KOPT-K1 (cell line): ENCODE data around the gene ZFYVE21.

Source experiments
- H3K27ac ChIP-seq: fragments of 200-600 bp; sonication (generic); 2 replicates; pipeline ENCODE4 v1.5.1; 2016; ENCODE audit warnings: antibody characterized with exemption, mild to moderate bottlenecking, low read depth, low read length; ENCODE audit not compliant: poor library complexity, severe bottlenecking
- H3K36me3 ChIP-seq: fragments of 200-600 bp; sonication (generic); 2 replicates; pipeline ENCODE4 v1.5.1; 2017; ENCODE audit warnings: antibody characterized with exemption, mild to moderate bottlenecking, low read length, moderate library complexity; ENCODE audit not compliant: insufficient read depth
- H3K9me3 ChIP-seq: fragments of 200-600 bp; sonication (generic); 2 replicates; pipeline ENCODE4 v1.5.1; 2017; ENCODE audit warnings: antibody characterized with exemption, low read length, mild to moderate bottlenecking; ENCODE audit not compliant: insufficient read depth, poor library complexity, severe bottlenecking

The ZFYVE21 gene

DNA sequence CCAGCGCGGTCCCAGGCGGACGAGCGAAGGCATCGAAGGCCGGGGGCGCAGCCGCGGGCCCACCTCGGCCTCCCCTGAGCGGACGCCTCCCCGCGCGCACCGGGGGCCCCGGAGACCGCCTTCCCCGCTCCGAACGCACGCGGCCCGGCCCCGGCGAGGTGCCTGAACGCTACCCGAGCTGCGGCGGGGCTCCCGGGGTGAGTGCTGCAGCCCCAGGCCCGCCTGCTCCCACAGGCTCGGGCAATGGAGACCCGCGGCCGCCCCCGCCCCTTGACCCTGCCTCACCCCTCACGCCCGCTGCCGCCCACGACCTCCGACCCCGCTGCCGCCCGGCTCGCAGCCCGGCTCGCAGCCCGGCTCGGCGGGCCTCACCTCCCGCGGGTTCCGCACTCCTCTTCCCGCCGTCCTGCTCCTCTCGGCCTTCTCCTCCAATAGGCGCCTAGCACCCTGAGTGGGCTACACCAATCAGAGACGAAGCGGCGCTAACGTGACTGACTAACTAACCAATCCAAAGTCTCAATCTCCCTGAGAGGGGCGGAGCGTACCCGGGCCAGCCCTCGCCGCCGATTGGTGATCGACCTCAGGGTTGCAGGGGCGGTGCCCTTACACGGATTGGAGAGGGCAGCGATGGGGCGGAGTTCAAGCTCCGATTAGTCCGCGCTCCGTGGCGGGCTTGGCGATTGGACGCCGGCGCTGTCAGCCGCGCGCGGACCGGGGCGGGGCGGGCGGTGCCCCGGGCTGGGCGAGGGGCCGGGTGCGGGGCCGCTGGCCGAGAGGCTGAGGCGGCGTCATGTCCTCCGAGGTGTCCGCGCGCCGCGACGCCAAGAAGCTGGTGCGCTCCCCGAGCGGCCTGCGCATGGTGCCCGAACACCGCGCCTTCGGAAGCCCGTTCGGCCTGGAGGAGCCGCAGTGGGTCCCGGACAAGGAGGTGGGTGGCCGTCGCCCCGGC is at the start of gene ZFYVE21, which contains the start of gene XRCC3:
Gene ZFYVE21 (plus strand): TSS at position 759 of the 949 bp plus-strand sequence. CDS start 32 bp downstream, at position 791.
Gene XRCC3 (minus strand): TSS at position 400 of the 949 bp plus-strand sequence. CDS start 4,364 bp downstream, outside the sequence.
- H3K9me3 ChIP-seq = no peaks in the 10 kb centered on the region
- H3K36me3 ChIP-seq = peaks cover 42% of the 10 kb centered on the region
- H3K27ac ChIP-seq = peak within 1 kb of the TSS; percentile 87

GRCh38 chr14:103667671-103668070 is 47.9 kb upstream of the ZFYVE21 start:
- no peak overlapping the region for H3K27ac ChIP-seq
- H3K36me3 ChIP-seq = peaks cover 87% of the 10 kb centered on the region
- H3K9me3 ChIP-seq = no peaks in the 10 kb centered on the region

DNA sequence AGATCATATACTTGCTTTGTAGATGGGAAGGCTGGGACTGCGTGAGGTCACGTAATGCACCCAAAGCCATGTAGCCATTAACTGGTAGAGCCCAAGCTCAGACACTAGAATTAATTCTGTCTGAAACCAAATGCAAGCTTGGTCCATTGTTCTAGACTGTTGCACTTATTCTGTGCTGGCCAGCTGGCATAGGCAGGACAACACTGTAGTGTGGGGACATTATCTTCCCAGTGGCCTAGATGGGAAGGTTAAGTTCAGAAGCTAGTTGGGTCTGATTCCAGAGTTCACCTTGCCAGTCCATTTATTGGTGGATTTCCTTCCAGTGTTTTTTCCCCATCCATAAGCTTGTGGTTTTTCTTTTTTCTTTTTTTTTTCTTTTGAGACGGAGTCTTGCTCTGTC is 47.5 kb upstream of the ZFYVE21 start:
- no peaks in the 10 kb centered on the region for H3K9me3 ChIP-seq
- peaks cover 87% of the 10 kb centered on the region for H3K36me3 ChIP-seq
- H3K27ac ChIP-seq = no peak overlapping the region

DNA sequence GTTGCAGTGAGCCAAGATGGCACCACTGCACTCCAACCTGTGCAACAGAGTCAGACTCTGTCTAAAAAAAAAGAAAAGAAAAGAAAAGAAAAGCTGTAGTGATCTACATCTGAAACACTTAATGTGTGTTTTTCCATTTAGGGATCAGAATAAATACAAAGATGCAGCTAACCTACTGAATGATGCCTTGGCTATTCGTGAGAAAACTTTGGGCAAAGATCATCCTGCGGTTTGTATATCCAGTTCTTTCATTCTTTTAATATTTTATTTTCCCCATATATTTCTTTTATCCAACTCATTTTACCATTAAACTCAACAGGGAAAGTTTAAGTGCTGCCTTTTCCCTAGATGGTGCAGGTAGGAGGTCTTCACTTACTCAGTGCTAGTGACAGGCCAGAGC is 46.2 kb upstream of the ZFYVE21 start:
- Histone ChIP-seq H3K9me3 (no peaks in the 10 kb centered on the region), H3K36me3 (peaks cover 87% of the 10 kb centered on the region), H3K27ac (no peak overlapping the region)

GRCh38 chr14:103671911-103672310 is 43.7 kb upstream of the ZFYVE21 start:
- no peaks in the 10 kb centered on the region for H3K9me3 ChIP-seq
- H3K27ac ChIP-seq = no peak overlapping the region
- peaks cover 90% of the 10 kb centered on the region for H3K36me3 ChIP-seq

- H3K36me3 ChIP-seq = peaks cover 99% of the 10 kb centered on the region
- no peak overlapping the region for H3K27ac ChIP-seq
Observed at GRCh38 chr14:103675957-103676356, 39.7 kb upstream of the ZFYVE21 start.

GRCh38 chr14:103676881-103677675 is 38.5 kb upstream of the ZFYVE21 start:
- Histone ChIP-seq H3K9me3 (no peaks in the 10 kb centered on the region), H3K36me3 (peaks cover 99% of the 10 kb centered on the region), H3K27ac (no peak overlapping the region)

More at GRCh38 chr14:103675957-103676356, 39.7 kb upstream of the ZFYVE21 start:
- H3K9me3 ChIP-seq = no peaks in the 10 kb centered on the region

- Histone ChIP-seq H3K9me3 (no peaks in the 10 kb centered on the region), H3K36me3 (peaks cover 98% of the 10 kb centered on the region), H3K27ac (no peak overlapping the region)
Observed at GRCh38 chr14:103679351-103679750, 36.3 kb upstream of the ZFYVE21 start.

- no peaks in the 10 kb centered on the region for H3K9me3 ChIP-seq
- peaks cover 98% of the 10 kb centered on the region for H3K36me3 ChIP-seq
- H3K27ac ChIP-seq = no peak overlapping the region
Observed at GRCh38 chr14:103680491-103681231, 34.9 kb upstream of the ZFYVE21 start.

DNA sequence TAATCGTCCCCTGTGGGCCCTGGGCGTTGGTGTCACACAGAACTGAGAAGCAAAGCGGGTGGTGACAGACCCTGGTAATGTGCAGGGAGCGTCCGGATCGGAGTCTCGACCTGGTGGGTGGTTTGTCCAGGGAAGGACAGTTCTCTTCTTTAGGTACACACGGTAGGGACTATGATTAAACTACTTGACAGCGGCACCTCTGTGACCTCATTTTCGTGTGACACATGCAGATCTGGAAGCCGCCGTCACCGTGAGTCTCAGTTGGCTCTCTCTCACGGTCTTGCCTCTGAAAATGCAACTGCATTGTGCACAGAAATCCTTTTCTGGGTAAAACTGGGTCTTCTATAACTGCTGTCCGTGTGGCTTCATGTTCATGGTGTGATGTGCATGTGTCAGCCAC is 32.5 kb upstream of the ZFYVE21 start:
- H3K36me3 ChIP-seq = peaks cover 98% of the 10 kb centered on the region
- no peaks in the 10 kb centered on the region for H3K9me3 ChIP-seq
- no peak overlapping the region for H3K27ac ChIP-seq

GRCh38 chr14:103684471-103684870 is 31.1 kb upstream of the ZFYVE21 start:
- peaks cover 98% of the 10 kb centered on the region for H3K36me3 ChIP-seq
- no peaks in the 10 kb centered on the region for H3K9me3 ChIP-seq
- no peak overlapping the region for H3K27ac ChIP-seq

GRCh38 chr14:103684871-103685270 is 30.7 kb upstream of the ZFYVE21 start:
- H3K27ac ChIP-seq = no peak overlapping the region
- H3K36me3 ChIP-seq = peaks cover 98% of the 10 kb centered on the region
- no peaks in the 10 kb centered on the region for H3K9me3 ChIP-seq

- Histone ChIP-seq H3K27ac (no peak overlapping the region), H3K36me3 (peaks cover 98% of the 10 kb centered on the region), H3K9me3 (no peaks in the 10 kb centered on the region)
Observed at GRCh38 chr14:103685276-103686211, 30.1 kb upstream of the ZFYVE21 start.
